Heart right ventricle (tissue), 16 donors: Measurements from ENCODE around the gene FGF1. TPM values are rescaled to one million over a fixed set of nuclear protein-coding genes. Genes with fewer than 3 reads are reported as not detected.
A peak's percentile ranks its signal among the peaks of the same experiment; 100 is the strongest.

Source experiments
- ATAC-seq, 8 donors: fragments of 200-7000 bp; cut with Tn5 transposase; one replicate each; pipeline ENCODE4 v1.9.1; 2020; ENCODE audit warnings: mild to moderate bottlenecking in 8 of 8, moderate library complexity in 8 of 8, moderate number of reproducible peaks in 1 of 8
- DNase-seq, 2 donors: peaks; one replicate each; pipeline ENCODE4 v3.0.0-alpha.2; 2020
- H3K27ac ChIP-seq, 10 donors: fragments of 200-600 bp; sonication (generic) in 2 of 10; one replicate each; pipeline versions ENCODE4 v1.5.0 to v1.8.0; 2020 to 2022; ENCODE audit warnings: mild to moderate bottlenecking in 3 of 10
- H3K27me3 ChIP-seq, 7 donors: fragments of 200-600 bp; one replicate each; pipeline ENCODE4 v1.8.0; 2021 to 2022; ENCODE audit warnings: mild to moderate bottlenecking in 2 of 7
- H3K36me3 ChIP-seq, 9 donors: fragments of 200-600 bp; sonication (generic) in 1 of 9; one replicate each; pipeline versions ENCODE4 v1.5.0 to v1.8.0; 2020 to 2022; ENCODE audit warnings: mild to moderate bottlenecking in 2 of 9
- H3K4me1 ChIP-seq, 9 donors: fragments of 200-600 bp; sonication (generic) in 1 of 9; one replicate each; pipeline versions ENCODE4 v1.5.0 to v1.8.0; 2020 to 2022; ENCODE audit warnings: mild to moderate bottlenecking in 4 of 9
- H3K4me3 ChIP-seq, 10 donors: fragments of 200-600 bp; sonication (generic) in 2 of 10; one replicate each; pipeline versions ENCODE4 v1.5.0 to v1.8.0; 2020 to 2022; ENCODE audit warnings: mild to moderate bottlenecking in 7 of 10, moderate library complexity in 2 of 10
- H3K9me3 ChIP-seq, 11 donors: fragments of 200-600 bp in 10 of 11; sonication (generic) in 2 of 11; one replicate each; pipeline versions ENCODE4 v1.5.0 to v1.8.0; 2013 to 2022; ENCODE audit warnings: mild to moderate bottlenecking in 2 of 11, control low read depth in 1 of 11, moderate library complexity in 1 of 11
- WGBS, 2 donors: extraction: QIAGEN DNeasy Blood & Tissue Kit; methylation state at CpG; one replicate each; pipeline ENCODE4 v1.1.7; 2013; ENCODE audit warnings: inconsistent platforms in 1 of 2; 5-methylcytosine and 5-hydroxymethylcytosine counted together
- intact Hi-C, 10 donors: fragments of 100-400 bp; cut with DNase I; formaldehyde crosslinking; loops; one replicate each; pipeline versions ENCODE4 v1.11.1 to v1.14.2; 2022
- polyA plus RNA-seq, 2 donors: library from polyadenylated mRNA; stranded (reverse); fragments of 200-250 nt; gene quantifications; one replicate each; pipeline ENCODE4 v1.2.3, GENCODE V29; 2013
- total RNA-seq, 10 donors: library from RNA; stranded (reverse); fragmentation: NEBNext Ultra II Directional in 3 of 10; extraction: Animal tissue kit (Norgen Biotek cat#: 25700) in 3 of 10; gene quantifications; one replicate each; pipeline versions ENCODE4 v1.2.1 to v1.2.4, GENCODE V29; 2021 to 2023
- TF ChIP-seq, protein P1 (sequence below), 9 donors: fragments of 200-600 bp; sonication (generic) in 2 of 9; IDR thresholded peaks; one replicate each; pipeline versions ENCODE4 v1.5.0 to v1.8.0; 2021 to 2022; ENCODE audit warnings: antibody characterized with exemption in 9 of 9, mild to moderate bottlenecking in 5 of 9, moderate library complexity in 1 of 9
- donor health status: Arrhythmogenic right ventricular cardiomyopathy.
- donor health status: ischemic (EF 13 %, LVEDD 7.1; RV severe dilation, severe dysfunction).
- donor health status: healthy with polysubstance abuse.
- donor health status: DM: no; HTN: yes; CAD: no.
- donor health status: DM: no; HTN: no; CAD: no.
- donor health status: ischemic (EF 25% LVEDD 6.9; RV normal size, moderate dysfunction).
- donor health status: ischemic (EF 25% LVEDD 5.7; RV mildly dilated, moderate dysfunction).
- donor health status: healthy.
- donor health status: DM: yes; HTN: yes; CAD: no.
- donor health status: Ischemic cardiomyopathy.
- donor health status: ischemic (EF 35%, LVEDD 5.7; RV mildly dilated, moderate dysfunction).
- donor health status: nonischemic (EF 11% LVEDD 7.7; RV severe dilation, severe dysfunction).
- donor health status: DM: yes; HTN: yes; CAD: no.
- donor health status: PGD.
- donor health status: ischemic (EF 29% LVEDD 5.4; RV normal size, mild dysfunction).
- donor health status: nonischemic (EF 23%, LVEDD 6.1; RV moderate dilation, normal function).

The FGF1 gene
- total and polyA plus RNA-seq, 12 donors: 5.1 to 110 (median 53.7) TPM

- no peaks in the 10 kb centered on the region for H3K36me3 ChIP-seq
- DNase-seq (no peak), ATAC-seq (no peak)
- H3K27ac ChIP-seq: peak overlapping the region in 6 of 10 donors; percentile 18 to 90 (median 74)
- TF ChIP-seq, protein P1, sequence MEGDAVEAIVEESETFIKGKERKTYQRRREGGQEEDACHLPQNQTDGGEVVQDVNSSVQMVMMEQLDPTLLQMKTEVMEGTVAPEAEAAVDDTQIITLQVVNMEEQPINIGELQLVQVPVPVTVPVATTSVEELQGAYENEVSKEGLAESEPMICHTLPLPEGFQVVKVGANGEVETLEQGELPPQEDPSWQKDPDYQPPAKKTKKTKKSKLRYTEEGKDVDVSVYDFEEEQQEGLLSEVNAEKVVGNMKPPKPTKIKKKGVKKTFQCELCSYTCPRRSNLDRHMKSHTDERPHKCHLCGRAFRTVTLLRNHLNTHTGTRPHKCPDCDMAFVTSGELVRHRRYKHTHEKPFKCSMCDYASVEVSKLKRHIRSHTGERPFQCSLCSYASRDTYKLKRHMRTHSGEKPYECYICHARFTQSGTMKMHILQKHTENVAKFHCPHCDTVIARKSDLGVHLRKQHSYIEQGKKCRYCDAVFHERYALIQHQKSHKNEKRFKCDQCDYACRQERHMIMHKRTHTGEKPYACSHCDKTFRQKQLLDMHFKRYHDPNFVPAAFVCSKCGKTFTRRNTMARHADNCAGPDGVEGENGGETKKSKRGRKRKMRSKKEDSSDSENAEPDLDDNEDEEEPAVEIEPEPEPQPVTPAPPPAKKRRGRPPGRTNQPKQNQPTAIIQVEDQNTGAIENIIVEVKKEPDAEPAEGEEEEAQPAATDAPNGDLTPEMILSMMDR (IDR thresholded peaks at IDR 0.05): no peak
- WGBS, 2 donors: 74 to 78% methylated on average over 3 of the region's 3 CpGs
- no peaks in the 10 kb centered on the region for H3K9me3 ChIP-seq
- peaks cover 0 to under 1% (median 0%) of the 10 kb centered on the region in 7 donors for H3K27me3 ChIP-seq
- no peak overlapping the region for H3K4me3 ChIP-seq
- H3K4me1 ChIP-seq: peaks cover 19 to 82% (median 57%) of the 10 kb centered on the region in 9 donors
- intact Hi-C loops: loop anchor here in 9 of 10 donors (2.0 to 10.0 kb wide), 17 partner anchors 48 to 540 kb away; partner anchors contain the start of gene SPRY4 (in 3 of the 9)
These were observed 140.8 kb downstream of the FGF1 start for GRCh38 chr5:142544946-142545649.

DNA sequence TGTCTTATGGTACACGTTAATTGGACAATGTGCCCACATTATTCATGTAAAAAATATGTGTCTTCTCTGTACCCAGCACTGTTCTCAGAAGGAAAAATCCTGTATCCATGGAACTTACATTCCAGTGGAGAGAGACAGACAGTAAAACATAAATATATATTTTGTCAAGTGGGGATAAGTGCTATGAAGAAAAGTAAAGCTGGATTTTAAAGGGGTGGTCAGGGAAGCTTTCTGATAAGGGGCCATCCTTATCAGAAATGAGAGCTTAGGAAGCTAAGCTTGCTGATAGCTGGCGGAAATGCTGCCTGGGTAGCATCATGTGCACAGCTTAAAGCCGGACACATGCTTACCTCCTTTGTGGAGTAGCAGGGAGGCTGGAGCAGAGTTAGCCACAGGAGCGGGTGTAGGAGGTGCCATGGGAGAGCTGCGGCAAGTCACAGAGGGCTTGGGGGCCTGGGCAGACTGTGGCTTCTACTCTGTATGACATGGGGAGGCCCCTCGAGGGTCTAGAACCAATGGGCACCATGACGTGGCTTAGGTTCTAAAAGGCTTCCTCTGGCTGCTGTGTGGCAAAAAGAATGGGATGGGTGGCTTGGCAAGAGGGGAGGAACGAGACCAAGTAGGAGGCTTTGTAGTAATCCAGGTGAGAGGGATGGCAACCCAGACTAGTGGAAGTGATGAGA, 141.7 kb downstream of the FGF1 start:
- TF ChIP-seq, protein P1 (IDR thresholded peaks at IDR 0.05): no peak
- Histone ChIP-seq H3K4me1 (peaks cover 19 to 81% (median 53%) of the 10 kb centered on the region in 9 donors), H3K9me3 (no peaks in the 10 kb centered on the region), H3K4me3 (no peak overlapping the region), H3K27ac (peak overlapping the region in 7 of 10 donors; percentile 28 to 90 (median 76)), H3K27me3 (no peaks in the 10 kb centered on the region), H3K36me3 (no peaks in the 10 kb centered on the region)
- ATAC-seq (no peak), DNase-seq (no peak)
- 78 to 79% methylated on average over 8 of the region's 8 CpGs for WGBS, 2 donors
- intact Hi-C loops: loop anchor here in 9 of 10 donors (2.0 to 10.0 kb wide), 12 partner anchors 47 to 539 kb away; partner anchors contain the start of gene SPRY4 (in 2 of the 9)

- Histone ChIP-seq H3K36me3 (no peaks in the 10 kb centered on the region), H3K4me1 (peaks cover 19 to 77% (median 48%) of the 10 kb centered on the region in 9 donors), H3K4me3 (no peak overlapping the region), H3K27ac (peak overlapping the region; percentile 65 to 90 (median 78)), H3K9me3 (no peaks in the 10 kb centered on the region), H3K27me3 (no peaks in the 10 kb centered on the region)
- intact Hi-C loops: loop anchor here in 9 of 10 donors (2.0 to 10.0 kb wide), 13 partner anchors 46 to 538 kb away; partner anchors contain the start of gene SPRY4 (in 2 of the 9)
- peak in 1 of 2 donors; percentile 61 for DNase-seq
- TF ChIP-seq, protein P1 (IDR thresholded peaks at IDR 0.05): peak; percentile 8 to 52 (median 28)
- peak; percentile 71 to 87 (median 78) for ATAC-seq
- WGBS, 2 donors: 41% methylated on average over 3 of the region's 3 CpGs
These were observed 143.0 kb downstream of the FGF1 start for GRCh38 chr5:142542906-142543305.

Other genes with a start within 250 kb of the FGF1 start
- gene ARHGAP26, start 84.3 kb upstream of the FGF1 start, total RNA-seq: 10 to 100 TPM; 31.7 to 45.8 (median 39.1) TPM
- gene ARHGAP26, start 84.3 kb upstream of the FGF1 start, polyA plus RNA-seq: 10 to 100 TPM in 1 of 2 donors, 1 to 10 TPM in 1; 7.5 to 17.8 TPM